HTERT RPE-1 (cell line): Measurements from ENCODE around the gene MPPED2.

Experiments used
- in situ Hi-C: fragments of 300-500 bp; cut with MboI; formaldehyde crosslinking; loops from 4 replicates; pipeline ENCODE4 v1.14.3; 2020; ENCODE audit warnings: low sequenced_read_pairs

The MPPED2 gene

GRCh38 chr11:30586251-30587144 lies at the start of gene MPPED2:
TSS of gene MPPED2 (minus strand) at chr11:30586353. CDS start at chr11:30580373, 5,980 bp downstream.
- in situ Hi-C loops = no loop called here

GRCh38 chr11:30635401-30635989 lies 49.3 kb upstream of the MPPED2 start:
- in situ Hi-C loops = no loop called here

GRCh38 chr11:30631148-30631547 lies 45.0 kb upstream of the MPPED2 start:
- in situ Hi-C loops = no loop called here

GRCh38 chr11:30619767-30620166 lies 33.6 kb upstream of the MPPED2 start:
- in situ Hi-C loops = no loop called here

GRCh38 chr11:30617762-30618161 lies 31.6 kb upstream of the MPPED2 start:
- in situ Hi-C loops = no loop called here

GRCh38 chr11:30610628-30611027 lies 24.5 kb upstream of the MPPED2 start:
- in situ Hi-C loops = no loop called here

- in situ Hi-C loops = no loop called here
Observed at GRCh38 chr11:30608534-30608933, 22.4 kb upstream of the MPPED2 start.

- in situ Hi-C loops = no loop called here
Observed at GRCh38 chr11:30605036-30605605, 19.0 kb upstream of the MPPED2 start.

- in situ Hi-C loops = no loop called here
Observed at GRCh38 chr11:30603357-30603756, 17.2 kb upstream of the MPPED2 start.

GRCh38 chr11:30596832-30597231 lies 10.7 kb upstream of the MPPED2 start:
- in situ Hi-C loops = no loop called here

GRCh38 chr11:30595934-30596333 lies 9.8 kb upstream of the MPPED2 start:
- in situ Hi-C loops = no loop called here

- in situ Hi-C loops = no loop called here
Observed at GRCh38 chr11:30594646-30595411, 8.7 kb upstream of the MPPED2 start.

GRCh38 chr11:30587269-30587812 lies 1.2 kb upstream of the MPPED2 start:
- in situ Hi-C loops = no loop called here

- in situ Hi-C loops = no loop called here
Observed at GRCh38 chr11:30585892-30586250, 282 bp downstream of the MPPED2 start.

- in situ Hi-C loops = no loop called here
Observed at GRCh38 chr11:30585125-30585891, 845 bp downstream of the MPPED2 start.

- in situ Hi-C loops = no loop called here
Observed at GRCh38 chr11:30583476-30584280, 2.5 kb downstream of the MPPED2 start.

GRCh38 chr11:30582726-30583125 lies 3.4 kb downstream of the MPPED2 start:
- in situ Hi-C loops = no loop called here

GRCh38 chr11:30581675-30582074 lies 4.5 kb downstream of the MPPED2 start:
- in situ Hi-C loops = no loop called here

GRCh38 chr11:30580573-30580972 lies 5.6 kb downstream of the MPPED2 start:
- in situ Hi-C loops = no loop called here
